Skeletal muscle satellite cell (primary cell): ENCODE data around the gene KRTAP21-3. TPM values are rescaled to one million over a fixed set of nuclear protein-coding genes. Genes with fewer than 3 reads are reported as not detected.
"Not testable (repeated sequence)": the region's sequence is repeated elsewhere in the genome, so short reads cannot be mapped to it uniquely, and the experiment has no call there.

Experiments used
- H3K27me3 ChIP-seq: 2 replicates; pipeline ENCODE4 v1.7.0; 2013; ENCODE audit warnings: low read length; ENCODE audit not compliant: control insufficient read depth, insufficient read depth
- H3K36me3 ChIP-seq: 2 replicates; pipeline ENCODE4 v1.7.0; 2013; ENCODE audit warnings: mild to moderate bottlenecking, control low read depth, low read length; ENCODE audit not compliant: insufficient read depth
- H3K4me1 ChIP-seq: 2 replicates; pipeline ENCODE4 v1.7.0; 2013; ENCODE audit warnings: low read length; ENCODE audit not compliant: control insufficient read depth, insufficient read depth
- H3K4me2 ChIP-seq: 2 replicates; pipeline ENCODE4 v1.7.0; 2013; ENCODE audit warnings: mild to moderate bottlenecking, low read length
- H3K4me3 ChIP-seq: 2 replicates; pipeline ENCODE4 v1.7.0; 2013; ENCODE audit warnings: low read length
- H3K9ac ChIP-seq: 2 replicates; pipeline ENCODE4 v1.7.0; 2013; ENCODE audit warnings: mild to moderate bottlenecking, low read depth, low read length, moderate library complexity
- H3K9me3 ChIP-seq: replicated peaks from 2 replicates; pipeline ENCODE4 v1.7.0; 2013; ENCODE audit warnings: mild to moderate bottlenecking, control low read depth, low read length
- total RNA-seq: library from RNA; depleted of rRNA; stranded (reverse); fragments of >200 nt; gene quantifications from 2 replicates; pipeline ENCODE4 v1.2.3, GENCODE V29; 2012; rRNA removed

The KRTAP21-3 gene, protein sequence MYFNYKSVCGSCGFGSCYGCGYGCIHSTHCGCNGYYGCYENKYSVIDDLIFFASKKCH
- total RNA-seq = not detected in 2 replicates

DNA sequence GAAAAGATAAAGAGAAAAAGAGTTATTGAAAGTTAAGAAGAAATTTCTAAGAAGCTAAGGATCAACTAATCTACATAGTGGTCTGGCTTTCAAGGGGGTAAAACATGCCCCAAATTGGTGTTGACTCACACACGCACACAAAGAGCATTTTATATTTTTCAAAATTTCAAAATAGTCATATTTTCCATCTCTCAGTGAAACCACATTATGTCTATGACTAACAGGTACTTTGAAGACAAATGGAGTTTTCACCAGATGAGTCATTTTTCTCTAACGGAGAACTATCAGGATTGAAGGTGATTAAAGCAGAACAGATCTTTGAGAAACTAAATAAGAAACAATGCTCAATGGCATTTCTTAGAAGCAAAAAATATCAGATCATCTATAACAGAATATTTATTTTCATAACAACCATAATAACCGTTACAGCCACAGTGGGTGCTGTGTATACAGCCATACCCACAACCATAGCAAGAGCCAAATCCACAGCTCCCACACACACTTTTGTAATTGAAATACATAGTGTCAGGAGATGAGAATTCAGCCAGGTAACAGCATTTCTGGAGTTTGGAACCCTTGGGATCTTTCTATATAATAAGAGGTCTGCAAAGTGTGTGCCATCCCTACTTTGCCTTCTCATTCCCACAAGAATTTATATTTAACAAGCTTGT, at the start of gene KRTAP21-3:
Gene KRTAP21-3 (minus strand): TSS at position 539 of the 671 bp plus-strand sequence. CDS start 18 bp downstream, at position 521.
- no peaks in the 10 kb centered on the region for H3K4me1 ChIP-seq
- H3K9ac ChIP-seq = no peak within 1 kb of the TSS
- peaks cover 4% of the 10 kb centered on the region for H3K9me3 ChIP-seq
- no peaks in the 10 kb centered on the region for H3K36me3 ChIP-seq
- no peak within 1 kb of the TSS for H3K4me2 ChIP-seq
- no peak within 1 kb of the TSS for H3K4me3 ChIP-seq
- H3K27me3 ChIP-seq = no peaks in the 10 kb centered on the region

DNA sequence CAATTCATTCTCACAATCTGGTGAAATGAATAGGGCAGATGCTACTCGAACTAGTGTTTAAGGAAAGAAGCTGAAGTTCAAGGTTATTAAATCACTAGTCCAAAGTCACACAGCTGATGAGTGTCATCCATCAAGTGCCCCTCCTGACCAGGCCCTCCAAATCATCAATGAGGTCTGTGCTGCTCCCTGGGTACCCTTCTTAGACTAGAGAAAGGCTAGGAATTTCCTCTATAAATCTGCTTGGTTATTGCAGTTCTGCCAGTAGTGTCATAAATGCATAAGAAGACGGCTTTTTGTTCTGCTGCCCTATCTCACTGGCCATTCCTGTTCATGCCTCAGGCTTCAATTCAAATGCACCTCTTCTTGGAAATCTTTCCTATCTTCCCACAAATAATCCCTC, 42.2 kb upstream of the KRTAP21-3 start:
- Histone ChIP-seq H3K36me3 (no peaks in the 10 kb centered on the region), H3K27me3 (no peaks in the 10 kb centered on the region), H3K9me3 (peaks cover 15% of the 10 kb centered on the region), H3K4me2 (no peak overlapping the region), H3K9ac (no peak overlapping the region), H3K4me3 (no peak overlapping the region), H3K4me1 (no peaks in the 10 kb centered on the region)

DNA sequence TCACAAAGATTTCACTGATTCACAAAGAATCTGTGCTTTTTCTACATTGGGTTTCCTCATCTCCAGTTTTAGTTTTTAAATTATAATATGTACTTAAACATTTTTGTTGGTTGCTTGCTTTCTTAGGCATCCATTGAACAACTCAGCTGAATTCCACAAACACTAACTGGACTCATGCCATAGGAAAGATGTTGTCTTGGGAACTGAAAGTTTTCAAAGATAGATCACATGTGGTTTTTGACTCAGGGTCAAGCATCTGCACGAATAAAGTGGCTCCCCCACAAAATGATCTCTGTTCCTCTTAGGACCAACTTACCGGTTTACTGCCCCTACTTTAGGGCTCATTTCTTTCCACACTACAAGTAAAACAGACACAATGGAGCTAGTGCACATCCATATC, 39.7 kb upstream of the KRTAP21-3 start:
- Histone ChIP-seq H3K27me3 (no peaks in the 10 kb centered on the region), H3K36me3 (no peaks in the 10 kb centered on the region), H3K4me2 (no peak overlapping the region), H3K9me3 (peaks cover 8% of the 10 kb centered on the region), H3K4me1 (no peaks in the 10 kb centered on the region), H3K4me3 (no peak overlapping the region), H3K9ac (no peak overlapping the region)

DNA sequence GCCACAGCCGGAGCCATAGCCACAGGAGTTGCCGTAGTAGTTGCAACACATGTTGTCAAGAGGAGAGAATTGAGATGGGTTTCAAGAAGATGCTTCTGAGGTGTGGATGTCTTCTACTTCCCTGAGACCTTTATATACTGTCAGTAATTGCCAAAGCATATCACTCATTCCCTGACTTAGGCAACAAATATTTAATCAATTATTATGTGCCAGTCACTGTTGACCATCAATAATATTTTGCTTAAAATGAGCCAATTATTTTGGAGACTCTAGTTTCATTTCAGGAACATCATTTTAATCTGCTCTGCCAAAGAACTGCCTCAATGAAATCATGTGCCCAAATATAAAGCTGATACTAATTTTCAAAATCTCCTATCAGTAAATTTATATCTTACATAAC, 36.8 kb upstream of the KRTAP21-3 start, which contains the start of gene KRTAP21-1:
Gene KRTAP21-1 (minus strand): TSS at position 101 of the 400 bp plus-strand sequence. CDS start 50 bp downstream, at position 51.
- not testable (repeated sequence) for H3K36me3 ChIP-seq, H3K9me3 ChIP-seq, H3K27me3 ChIP-seq, H3K4me3 ChIP-seq, H3K9ac ChIP-seq, H3K4me2 ChIP-seq, H3K4me1 ChIP-seq

DNA sequence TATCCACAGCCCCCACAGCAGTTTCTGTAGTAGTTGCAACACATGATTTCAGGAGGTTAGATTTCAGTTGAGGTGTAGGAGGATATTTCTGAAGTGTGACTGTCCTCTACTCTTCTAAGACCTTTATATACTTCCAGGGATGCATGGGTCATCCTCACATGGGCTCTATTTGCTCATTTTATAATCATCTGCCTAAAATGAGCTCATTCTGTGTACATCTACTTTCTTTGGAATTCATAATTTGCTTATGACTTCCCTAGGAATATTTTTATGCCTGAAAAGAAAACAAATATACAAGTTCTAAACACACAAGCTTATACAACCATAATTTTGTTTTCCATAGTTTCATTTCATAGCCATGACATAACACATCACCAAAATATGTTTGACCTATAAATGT, 28.6 kb upstream of the KRTAP21-3 start, which contains the start of gene KRTAP21-2:
Gene KRTAP21-2 (minus strand): TSS at position 101 of the 400 bp plus-strand sequence. CDS start 57 bp downstream, at position 44.
- no peak within 1 kb of the TSS for H3K4me3 ChIP-seq
- no peak within 1 kb of the TSS for H3K9ac ChIP-seq
- peaks cover 8% of the 10 kb centered on the region for H3K9me3 ChIP-seq
- no peaks in the 10 kb centered on the region for H3K36me3 ChIP-seq
- H3K4me1 ChIP-seq = no peaks in the 10 kb centered on the region
- no peaks in the 10 kb centered on the region for H3K27me3 ChIP-seq
- no peak within 1 kb of the TSS for H3K4me2 ChIP-seq

DNA sequence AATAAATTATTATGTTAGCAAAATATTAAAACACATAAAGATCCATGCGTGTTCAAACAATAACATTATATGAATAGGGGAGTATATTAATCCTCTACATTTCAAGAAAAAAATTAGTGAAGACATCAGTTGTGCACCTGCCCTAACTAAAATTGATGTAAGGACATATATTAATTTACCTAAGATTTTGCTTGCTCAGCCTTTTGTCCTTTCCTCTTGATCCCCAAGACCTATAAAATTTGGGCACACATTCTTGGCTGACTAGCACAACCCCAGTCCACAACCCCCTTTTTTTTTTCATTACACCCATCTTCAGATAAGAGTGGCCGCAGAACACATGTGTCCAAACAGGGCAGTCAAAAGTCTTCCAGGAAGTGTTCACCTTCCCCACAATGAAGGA, 21.9 kb upstream of the KRTAP21-3 start:
- H3K27me3 ChIP-seq = no peaks in the 10 kb centered on the region
- H3K4me1 ChIP-seq = no peaks in the 10 kb centered on the region
- H3K4me3 ChIP-seq = no peak overlapping the region
- no peaks in the 10 kb centered on the region for H3K36me3 ChIP-seq
- no peak overlapping the region for H3K4me2 ChIP-seq
- H3K9me3 ChIP-seq = peaks cover 9% of the 10 kb centered on the region
- no peak overlapping the region for H3K9ac ChIP-seq

DNA sequence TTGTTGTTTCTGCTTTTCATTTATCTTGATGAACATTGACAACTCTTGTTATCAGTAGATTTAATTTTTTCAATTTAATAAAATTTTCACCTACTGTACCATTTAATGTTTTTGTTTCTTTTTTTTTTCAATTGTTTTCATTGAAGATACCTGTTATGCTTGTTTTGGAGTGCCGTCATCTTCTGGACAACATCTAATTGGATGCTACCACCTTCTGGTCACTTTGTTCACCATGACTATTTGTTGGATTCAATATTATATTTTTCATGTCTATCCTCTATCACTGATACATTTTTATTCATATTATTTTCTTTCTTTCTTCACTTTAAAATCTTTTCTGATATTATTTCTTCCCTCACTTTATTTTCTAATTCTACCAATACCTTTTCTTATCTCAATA, 14.4 kb upstream of the KRTAP21-3 start:
- Histone ChIP-seq H3K4me2 (no peak overlapping the region), H3K9me3 (no peaks in the 10 kb centered on the region), H3K4me1 (no peaks in the 10 kb centered on the region), H3K36me3 (no peaks in the 10 kb centered on the region), H3K27me3 (no peaks in the 10 kb centered on the region), H3K4me3 (no peak overlapping the region), H3K9ac (no peak overlapping the region)

DNA sequence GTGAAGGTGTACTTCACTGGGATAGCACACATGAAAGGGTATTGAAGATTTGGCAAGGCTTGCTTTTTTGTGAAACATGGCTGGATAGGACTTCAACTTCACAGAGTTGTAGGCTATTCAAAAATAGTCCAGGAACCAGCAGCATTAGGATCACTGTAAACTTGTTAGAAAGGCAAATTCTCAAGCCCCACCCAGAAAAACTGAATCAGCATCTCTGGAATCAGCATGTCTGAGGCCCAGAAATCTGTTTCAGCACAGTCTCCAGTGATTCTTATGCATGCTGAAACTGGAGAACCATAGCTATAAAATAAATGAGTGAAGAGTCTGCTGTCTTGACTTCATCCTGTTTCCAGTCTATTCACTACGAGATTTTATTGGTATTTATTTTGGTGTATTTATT, 8.1 kb upstream of the KRTAP21-3 start:
- Histone ChIP-seq H3K36me3 (no peaks in the 10 kb centered on the region), H3K4me3 (no peak overlapping the region), H3K4me1 (no peaks in the 10 kb centered on the region), H3K4me2 (no peak overlapping the region), H3K9me3 (peaks cover 3% of the 10 kb centered on the region), H3K9ac (no peak overlapping the region), H3K27me3 (no peaks in the 10 kb centered on the region)

DNA sequence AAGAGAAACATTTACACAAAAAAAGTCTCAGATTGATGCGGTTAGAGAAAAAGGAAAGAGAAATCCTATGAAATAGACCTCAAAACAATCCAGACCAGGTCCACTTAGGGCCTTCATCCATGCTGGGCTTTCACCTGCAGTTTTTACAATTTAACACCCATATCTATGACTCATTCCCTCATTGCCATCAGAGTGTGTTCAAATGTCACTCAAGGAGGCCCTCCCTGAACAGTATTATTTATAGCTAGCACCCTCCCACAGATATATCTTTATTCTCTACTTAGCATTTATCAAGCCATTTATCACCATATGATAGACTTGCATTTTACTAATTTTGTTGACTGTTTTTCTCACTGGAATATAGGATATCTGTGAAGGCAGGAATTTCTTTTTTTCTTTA, 824 bp upstream of the KRTAP21-3 start:
- Histone ChIP-seq H3K27me3 (no peaks in the 10 kb centered on the region), H3K4me1 (no peaks in the 10 kb centered on the region), H3K4me3 (no peak overlapping the region), H3K9me3 (peaks cover 4% of the 10 kb centered on the region), H3K36me3 (no peaks in the 10 kb centered on the region), H3K9ac (no peak overlapping the region), H3K4me2 (no peak overlapping the region)

DNA sequence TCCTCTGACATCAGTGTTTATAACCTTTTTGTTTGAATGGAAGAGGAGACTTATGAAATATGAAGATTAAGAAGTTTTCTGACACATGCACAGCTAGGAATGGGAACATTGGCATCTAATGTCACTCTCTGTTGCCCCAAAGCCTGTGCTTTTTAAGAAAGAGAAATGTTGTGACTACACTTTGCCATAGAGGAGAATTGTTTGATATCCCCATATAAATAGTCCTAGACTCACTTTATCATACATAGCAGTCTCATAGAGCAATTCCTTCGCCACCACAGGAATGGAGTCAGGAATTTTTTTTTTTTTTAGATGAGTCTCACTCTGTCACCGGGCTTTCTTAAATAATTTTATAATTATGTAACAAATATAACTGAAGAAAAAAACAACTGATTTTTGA, 1.5 kb downstream of the KRTAP21-3 start:
- Histone ChIP-seq H3K4me2 (no peak overlapping the region), H3K27me3 (no peaks in the 10 kb centered on the region), H3K9ac (no peak overlapping the region), H3K36me3 (no peaks in the 10 kb centered on the region), H3K4me1 (no peaks in the 10 kb centered on the region), H3K9me3 (peaks cover 4% of the 10 kb centered on the region), H3K4me3 (no peak overlapping the region)

DNA sequence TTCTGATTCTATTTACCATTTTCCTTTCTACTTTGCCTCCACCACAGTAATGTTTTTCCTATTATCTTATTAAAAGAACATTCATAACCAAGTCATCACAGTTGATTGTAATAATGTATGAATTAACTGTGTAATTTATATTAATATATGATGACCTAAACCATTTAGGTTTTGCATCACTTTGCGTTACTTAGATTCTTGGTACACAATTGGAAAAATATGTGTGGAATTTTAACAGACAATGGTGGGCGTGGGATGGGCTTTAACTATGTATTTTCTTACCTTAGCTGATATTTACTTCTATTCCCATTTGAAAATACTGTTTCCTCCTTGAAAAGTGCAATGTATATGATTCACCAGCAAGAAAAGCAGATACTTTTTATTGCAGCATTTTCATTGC, 3.6 kb downstream of the KRTAP21-3 start:
- Histone ChIP-seq H3K9ac (no peak overlapping the region), H3K9me3 (no peaks in the 10 kb centered on the region), H3K4me3 (no peak overlapping the region)

DNA sequence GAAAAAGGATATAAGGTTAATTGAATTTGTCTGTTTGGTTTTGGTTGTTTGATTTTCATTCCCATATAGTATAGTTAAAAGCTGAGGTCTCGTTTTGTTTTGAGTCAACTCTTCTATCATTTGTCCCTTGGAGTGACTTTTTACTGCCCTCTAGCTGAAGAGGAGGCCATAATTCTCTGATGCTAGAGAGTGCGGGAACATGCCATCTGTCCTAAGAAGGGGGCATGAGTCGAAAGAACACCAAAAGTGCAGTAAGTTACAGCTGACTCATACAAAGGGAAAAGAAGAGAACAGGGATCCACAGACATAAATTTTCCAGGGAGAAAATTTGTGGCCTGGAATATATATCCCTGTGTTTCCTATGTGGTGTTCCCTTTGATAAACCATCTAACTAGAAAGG, 4.1 kb downstream of the KRTAP21-3 start:
- no peak overlapping the region for H3K4me2 ChIP-seq
- H3K9me3 ChIP-seq = no peaks in the 10 kb centered on the region
- H3K36me3 ChIP-seq = no peaks in the 10 kb centered on the region
- H3K4me3 ChIP-seq = no peak overlapping the region
- no peaks in the 10 kb centered on the region for H3K4me1 ChIP-seq
- no peak overlapping the region for H3K9ac ChIP-seq
- H3K27me3 ChIP-seq = no peaks in the 10 kb centered on the region

More for the DNA sequence above, 3.6 kb downstream of the KRTAP21-3 start:
- Histone ChIP-seq H3K36me3 (no peaks in the 10 kb centered on the region), H3K4me1 (no peaks in the 10 kb centered on the region), H3K4me2 (no peak overlapping the region), H3K27me3 (no peaks in the 10 kb centered on the region)
